ENCODE results near the gene ZNF429.
"Not testable (repeated sequence)": the region's sequence is repeated elsewhere in the genome, so short reads cannot be mapped to it uniquely, and the experiment has no call there.

Gene ZNF429

GRCh38 chr19:21498651-21499050 is 6.8 kb upstream of the ZNF429 start:
- Histone ChIP-seq H3K36me3 (ENCODE audit: insufficient read depth, low read length) (no peaks in the 10 kb centered on the region), H3K9me3 (ENCODE audit: low read depth, low read length) (no peaks in the 10 kb centered on the region), H3K9ac (ENCODE audit: insufficient read length) (no peak overlapping the region), H3K4me3 (no peak overlapping the region), H3K27ac (no peak overlapping the region)
- no peak for DNase-seq (ENCODE audit: low read depth, low spot score)
- TF ChIP-seq FOXP2 (optimal IDR thresholded peaks at IDR 0.05; ENCODE audit: control extremely low read depth, extremely low read length, insufficient read depth) (no peak), EZH2 (IDR thresholded peaks at IDR 0.05) (no peak), POLR2AphosphoS5 (IDR thresholded peaks at IDR 0.05; ENCODE audit: borderline replicate concordance, low read depth, low read length) (no peak)

- TF ChIP-seq FOXP2 (optimal IDR thresholded peaks at IDR 0.05; ENCODE audit: control extremely low read depth, extremely low read length, insufficient read depth), result no peak
- TF ChIP-seq POLR2AphosphoS5 (IDR thresholded peaks at IDR 0.05; ENCODE audit: borderline replicate concordance, low read depth, low read length), result no peak
- TF ChIP-seq EZH2 (IDR thresholded peaks at IDR 0.05), result no peak
- Histone ChIP-seq H3K27ac (no peak overlapping the region), H3K9ac (ENCODE audit: insufficient read length) (no peak overlapping the region), H3K36me3 (ENCODE audit: insufficient read depth, low read length) (no peaks in the 10 kb centered on the region), H3K4me3 (no peak overlapping the region), H3K9me3 (ENCODE audit: low read depth, low read length) (no peaks in the 10 kb centered on the region)
- no peak for DNase-seq (ENCODE audit: low read depth, low spot score)
These were observed 2.8 kb downstream of the ZNF429 start for GRCh38 chr19:21508198-21508597.

- H3K9me3 ChIP-seq (ENCODE audit: low read depth, low read length), result not testable (repeated sequence)
These were observed 5.7 kb downstream of the ZNF429 start for GRCh38 chr19:21511058-21511457.

GRCh38 chr19:21512609-21513008 is 7.2 kb downstream of the ZNF429 start:
- not testable (repeated sequence) for H3K27ac ChIP-seq; H3K9me3 ChIP-seq (ENCODE audit: low read depth, low read length); DNase-seq (ENCODE audit: low read depth, low spot score); H3K36me3 ChIP-seq (ENCODE audit: insufficient read depth, low read length); H3K4me3 ChIP-seq; H3K9ac ChIP-seq (ENCODE audit: insufficient read length)

More at GRCh38 chr19:21511058-21511457, 5.7 kb downstream of the ZNF429 start:
- H3K27ac ChIP-seq; H3K36me3 ChIP-seq (ENCODE audit: insufficient read depth, low read length); H3K9ac ChIP-seq (ENCODE audit: insufficient read length); H3K4me3 ChIP-seq; DNase-seq (ENCODE audit: low read depth, low spot score): not testable (repeated sequence)

- TF ChIP-seq POLR2AphosphoS5 (IDR thresholded peaks at IDR 0.05; ENCODE audit: borderline replicate concordance, low read depth, low read length) (no peak), EZH2 (IDR thresholded peaks at IDR 0.05) (no peak), FOXP2 (optimal IDR thresholded peaks at IDR 0.05; ENCODE audit: control extremely low read depth, extremely low read length, insufficient read depth) (no peak)
- no peak overlapping the region for H3K9ac ChIP-seq (ENCODE audit: insufficient read length)
- H3K27ac ChIP-seq, result no peak overlapping the region
- no peak overlapping the region for H3K4me3 ChIP-seq
- no peaks in the 10 kb centered on the region for H3K9me3 ChIP-seq (ENCODE audit: low read depth, low read length)
- DNase-seq (ENCODE audit: low read depth, low spot score), result no peak
- H3K36me3 ChIP-seq (ENCODE audit: insufficient read depth, low read length), result no peaks in the 10 kb centered on the region
These were observed 8.2 kb downstream of the ZNF429 start for GRCh38 chr19:21513651-21514050.

GRCh38 chr19:21519488-21519887 is 14.1 kb downstream of the ZNF429 start:
- DNase-seq (ENCODE audit: low read depth, low spot score), result no peak
- Histone ChIP-seq H3K9me3 (ENCODE audit: low read depth, low read length) (no peaks in the 10 kb centered on the region), H3K36me3 (ENCODE audit: insufficient read depth, low read length) (no peaks in the 10 kb centered on the region), H3K9ac (ENCODE audit: insufficient read length) (no peak overlapping the region), H3K4me3 (no peak overlapping the region), H3K27ac (no peak overlapping the region)
- TF ChIP-seq POLR2AphosphoS5 (IDR thresholded peaks at IDR 0.05; ENCODE audit: borderline replicate concordance, low read depth, low read length), result no peak
- no peak for TF ChIP-seq EZH2 (IDR thresholded peaks at IDR 0.05)
- no peak for TF ChIP-seq FOXP2 (optimal IDR thresholded peaks at IDR 0.05; ENCODE audit: control extremely low read depth, extremely low read length, insufficient read depth)

- H3K9me3 ChIP-seq (ENCODE audit: low read depth, low read length), result no peaks in the 10 kb centered on the region
- H3K9ac ChIP-seq (ENCODE audit: insufficient read length), result no peak overlapping the region
- no peak overlapping the region for H3K27ac ChIP-seq
- no peak overlapping the region for H3K4me3 ChIP-seq
- TF ChIP-seq EZH2 (IDR thresholded peaks at IDR 0.05) (no peak), FOXP2 (optimal IDR thresholded peaks at IDR 0.05; ENCODE audit: control extremely low read depth, extremely low read length, insufficient read depth) (no peak), POLR2AphosphoS5 (IDR thresholded peaks at IDR 0.05; ENCODE audit: borderline replicate concordance, low read depth, low read length) (no peak)
- DNase-seq (ENCODE audit: low read depth, low spot score), result no peak
- no peaks in the 10 kb centered on the region for H3K36me3 ChIP-seq (ENCODE audit: insufficient read depth, low read length)
These were observed 27.5 kb downstream of the ZNF429 start for GRCh38 chr19:21532904-21533303.

- H3K4me3 ChIP-seq; H3K9ac ChIP-seq (ENCODE audit: insufficient read length); DNase-seq (ENCODE audit: low read depth, low spot score); H3K27ac ChIP-seq; H3K9me3 ChIP-seq (ENCODE audit: low read depth, low read length); H3K36me3 ChIP-seq (ENCODE audit: insufficient read depth, low read length): not testable (repeated sequence)
These were observed 31.4 kb downstream of the ZNF429 start for GRCh38 chr19:21536741-21537290.

GRCh38 chr19:21559444-21559843 is 54.0 kb downstream of the ZNF429 start:
- H3K9me3 ChIP-seq (ENCODE audit: low read depth, low read length), result no peaks in the 10 kb centered on the region
- no peak overlapping the region for H3K27ac ChIP-seq
- no peak overlapping the region for H3K4me3 ChIP-seq
- DNase-seq (ENCODE audit: low read depth, low spot score), result no peak
- H3K36me3 ChIP-seq (ENCODE audit: insufficient read depth, low read length), result no peaks in the 10 kb centered on the region
- no peak overlapping the region for H3K9ac ChIP-seq (ENCODE audit: insufficient read length)
- no peak for TF ChIP-seq POLR2AphosphoS5 (IDR thresholded peaks at IDR 0.05; ENCODE audit: borderline replicate concordance, low read depth, low read length)
- TF ChIP-seq EZH2 (IDR thresholded peaks at IDR 0.05), result no peak
- TF ChIP-seq FOXP2 (optimal IDR thresholded peaks at IDR 0.05; ENCODE audit: control extremely low read depth, extremely low read length, insufficient read depth), result no peak

Data from SK-N-MC (cell line).